H1 (cell line): ENCODE data around the gene PTGES3L. TPM values are rescaled to one million over a fixed set of nuclear protein-coding genes. Genes with fewer than 3 reads are reported as not detected.

Source experiments
- NANOG ChIP-seq: IDR thresholded peaks from 2 replicates; pipeline ENCODE4 v1.6.1; 2011; ENCODE audit warnings: low read length, low read depth, mild to moderate bottlenecking, inconsistent platforms; ENCODE audit not compliant: insufficient read depth, poor library complexity, severe bottlenecking
- RBBP5 ChIP-seq: IDR thresholded peaks from 2 replicates; pipeline ENCODE4 v1.7.1; 2012; ENCODE audit warnings: low read depth, mild to moderate bottlenecking, inconsistent platforms, low read length, moderate library complexity, borderline replicate concordance
- YY1 ChIP-seq: IDR thresholded peaks from 2 replicates; pipeline ENCODE4 v1.6.1; 2011; ENCODE audit warnings: low read depth, mild to moderate bottlenecking, low read length
- polyA plus RNA-seq, 7 experiments: library from polyadenylated mRNA; depleted of rRNA in 3 of 7; stranded (reverse) in 5 of 7; unstranded in 2 of 7; fragments of >200 nt in 5 of 7; fragments of 200-250 nt in 2 of 7; gene quantifications; 1 replicate in 5 of 7; 2 replicates in 1 of 7; 4 replicates in 1 of 7; pipeline versions ENCODE4 v1.2.1 to v1.2.3, GENCODE V29; 2011 to 2013; ENCODE audit warnings: missing spikeins in 2 of 7, mixed read lengths in 2 of 7
- total RNA-seq: library from RNA; stranded (reverse); fragmentation: NEBNext Ultra II Directional; extraction: Animal tissue kit (Norgen Biotek cat#: 25700); gene quantifications from 2 replicates; pipeline ENCODE4 v1.2.1, GENCODE V29; 2021

PTGES3L gene
- total and polyA plus RNA-seq, 2 of the 8 experiments (the other 6 are each of a cell fraction or from before 2014, with no cell fraction given): 3.0 to 3.6 TPM

DNA sequence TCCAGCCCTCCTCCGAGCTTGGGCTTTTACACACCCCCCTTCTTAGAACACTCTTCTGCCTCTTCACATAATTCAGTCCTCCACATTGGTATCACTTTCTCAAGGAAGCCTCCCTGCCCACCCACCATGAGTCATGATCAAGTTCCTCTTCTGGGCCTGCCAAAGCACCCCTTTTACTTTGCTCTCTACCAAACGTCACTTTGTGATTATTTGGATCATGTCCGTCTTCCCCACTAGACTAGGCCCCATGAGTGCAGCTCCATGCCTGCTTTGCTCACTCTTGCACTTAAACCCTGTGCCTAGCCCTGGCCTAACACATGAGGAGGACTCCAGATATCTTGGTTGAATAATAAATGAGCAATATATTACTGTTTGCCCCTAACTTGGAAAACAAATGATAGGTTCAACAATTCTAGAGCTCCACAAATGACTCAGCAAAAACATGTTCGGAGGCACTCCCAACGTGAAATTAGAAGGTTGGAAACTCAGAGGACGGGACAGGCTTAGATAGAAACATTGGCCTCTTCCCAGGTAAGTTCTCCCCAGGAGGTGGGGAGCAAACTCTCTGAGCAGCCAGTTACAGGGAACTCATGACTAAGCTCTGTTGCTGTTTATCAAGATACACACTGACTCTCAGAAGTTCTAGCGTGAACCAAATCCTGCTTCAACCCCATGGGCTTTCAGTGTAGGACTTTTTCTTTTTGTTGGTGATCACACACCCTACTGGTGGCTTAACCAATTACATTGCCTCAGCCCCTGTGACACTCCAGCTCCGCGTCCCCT, 51.0 kb downstream of the PTGES3L start (continued):
- TF ChIP-seq YY1: no peak
- no peak for TF ChIP-seq NANOG
- no peak for TF ChIP-seq RBBP5
- TF ChIP-seq, all 59 proteins: peak for 8
